Heart left ventricle (tissue), 13 donors: Measurements from ENCODE around the gene SEC14L6.

Experiments used
- CTCF ChIP-seq, 12 donors: fragments of 200-600 bp; sonication (generic) in 4 of 12; IDR thresholded peaks; one replicate each; pipeline versions ENCODE4 v1.5.0 to v1.8.0; 2018 to 2022; ENCODE audit warnings: antibody characterized with exemption in 12 of 12, mild to moderate bottlenecking in 5 of 12
- POLR2A ChIP-seq, 2 donors: fragments of 450-650 bp; IDR thresholded peaks; one replicate each; pipeline ENCODE4 v1.6.1; 2017; ENCODE audit warnings: antibody characterized with exemption in 2 of 2, mild to moderate bottlenecking in 2 of 2, moderate library complexity in 2 of 2
- donor health status: ischemic (EF 13 %, LVEDD 7.1; RV severe dilation, severe dysfunction).
- donor health status: DM: no; HTN: yes; CAD: no.
- donor health status: DM: no; HTN: no; CAD: no.
- donor health status: ischemic (EF 25% LVEDD 6.9; RV normal size, moderate dysfunction).
- donor health status: ischemic (EF 25% LVEDD 5.7; RV mildly dilated, moderate dysfunction).
- donor health status: ischemic (EF 35%, LVEDD 5.7; RV mildly dilated, moderate dysfunction).
- donor health status: nonischemic (EF 11% LVEDD 7.7; RV severe dilation, severe dysfunction).
- donor health status: DM: yes; HTN: yes; CAD: no.
- donor health status: PGD.
- donor health status: ischemic (EF 29% LVEDD 5.4; RV normal size, mild dysfunction).
- donor health status: nonischemic (EF 23%, LVEDD 6.1; RV moderate dilation, normal function).

GRCh38 chr22:30562366-30562765 lies 15.8 kb upstream of the SEC14L6 start:
- no peak for TF ChIP-seq CTCF (IDR thresholded peaks at IDR 0.05)
- no peak for TF ChIP-seq POLR2A (IDR thresholded peaks at IDR 0.05)
